ENCODE data around the gene MSH3.

Gene MSH3

GRCh38 chr5:80695666-80696065 is 41.2 kb downstream of the MSH3 start:
- no peak for DNase-seq (ENCODE audit: low read depth, low spot score)
- H3K4me1 ChIP-seq (ENCODE audit: insufficient read depth, insufficient read length): no peaks in the 10 kb centered on the region
- TF ChIP-seq YY1 (IDR thresholded peaks at IDR 0.05; ENCODE audit: insufficient read depth, insufficient read length) (no peak), SUZ12 (IDR thresholded peaks at IDR 0.05; ENCODE audit: extremely low read depth, insufficient read depth, insufficient read length) (no peak), ZNF274 (IDR thresholded peaks at IDR 0.05; ENCODE audit: low read depth, low read length) (no peak)
- H3K36me3 ChIP-seq (ENCODE audit: insufficient read depth, insufficient read length, low read length): no peaks in the 10 kb centered on the region
- no peaks in the 10 kb centered on the region for H3K27me3 ChIP-seq (ENCODE audit: insufficient read depth, insufficient read length)
- H3K9ac ChIP-seq (ENCODE audit: insufficient read length, low read depth): no peak overlapping the region
- no peak overlapping the region for H3K4me3 ChIP-seq (ENCODE audit: insufficient read length, low read depth)
- H3K9me3 ChIP-seq (ENCODE audit: insufficient read depth, low read length): no peaks in the 10 kb centered on the region

GRCh38 chr5:80696450-80696849 is 42.0 kb downstream of the MSH3 start:
- H3K4me3 ChIP-seq (ENCODE audit: insufficient read length, low read depth): no peak overlapping the region
- no peaks in the 10 kb centered on the region for H3K36me3 ChIP-seq (ENCODE audit: insufficient read depth, insufficient read length, low read length)
- no peak for DNase-seq (ENCODE audit: low read depth, low spot score)
- H3K27me3 ChIP-seq (ENCODE audit: insufficient read depth, insufficient read length): no peaks in the 10 kb centered on the region
- TF ChIP-seq YY1 (IDR thresholded peaks at IDR 0.05; ENCODE audit: insufficient read depth, insufficient read length) (no peak), SUZ12 (IDR thresholded peaks at IDR 0.05; ENCODE audit: extremely low read depth, insufficient read depth, insufficient read length) (no peak), ZNF274 (IDR thresholded peaks at IDR 0.05; ENCODE audit: low read depth, low read length) (no peak)
- H3K4me1 ChIP-seq (ENCODE audit: insufficient read depth, insufficient read length): no peaks in the 10 kb centered on the region
- no peak overlapping the region for H3K9ac ChIP-seq (ENCODE audit: insufficient read length, low read depth)
- no peaks in the 10 kb centered on the region for H3K9me3 ChIP-seq (ENCODE audit: insufficient read depth, low read length)

GRCh38 chr5:80697100-80697499 is 42.6 kb downstream of the MSH3 start:
- Histone ChIP-seq H3K27me3 (ENCODE audit: insufficient read depth, insufficient read length) (no peaks in the 10 kb centered on the region), H3K4me3 (ENCODE audit: insufficient read length, low read depth) (no peak overlapping the region), H3K9ac (ENCODE audit: insufficient read length, low read depth) (no peak overlapping the region), H3K36me3 (ENCODE audit: insufficient read depth, insufficient read length, low read length) (peaks cover 1% of the 10 kb centered on the region), H3K9me3 (ENCODE audit: insufficient read depth, low read length) (no peaks in the 10 kb centered on the region), H3K4me1 (ENCODE audit: insufficient read depth, insufficient read length) (no peaks in the 10 kb centered on the region)
- TF ChIP-seq ZNF274 (IDR thresholded peaks at IDR 0.05; ENCODE audit: low read depth, low read length) (no peak), SUZ12 (IDR thresholded peaks at IDR 0.05; ENCODE audit: extremely low read depth, insufficient read depth, insufficient read length) (no peak), YY1 (IDR thresholded peaks at IDR 0.05; ENCODE audit: insufficient read depth, insufficient read length) (no peak)
- DNase-seq (ENCODE audit: low read depth, low spot score): no peak

- Histone ChIP-seq H3K36me3 (ENCODE audit: insufficient read depth, insufficient read length, low read length) (peaks cover 4% of the 10 kb centered on the region), H3K4me3 (ENCODE audit: insufficient read length, low read depth) (no peak overlapping the region), H3K4me1 (ENCODE audit: insufficient read depth, insufficient read length) (no peaks in the 10 kb centered on the region), H3K27me3 (ENCODE audit: insufficient read depth, insufficient read length) (no peaks in the 10 kb centered on the region), H3K9ac (ENCODE audit: insufficient read length, low read depth) (no peak overlapping the region), H3K9me3 (ENCODE audit: insufficient read depth, low read length) (no peaks in the 10 kb centered on the region)
- TF ChIP-seq SUZ12 (IDR thresholded peaks at IDR 0.05; ENCODE audit: extremely low read depth, insufficient read depth, insufficient read length) (no peak), YY1 (IDR thresholded peaks at IDR 0.05; ENCODE audit: insufficient read depth, insufficient read length) (no peak), ZNF274 (IDR thresholded peaks at IDR 0.05; ENCODE audit: low read depth, low read length) (no peak)
- no peak for DNase-seq (ENCODE audit: low read depth, low spot score)
Measured at GRCh38 chr5:80698369-80698768, 43.9 kb downstream of the MSH3 start.

- no peak for TF ChIP-seq ZNF274 (IDR thresholded peaks at IDR 0.05; ENCODE audit: low read depth, low read length)
- TF ChIP-seq SUZ12 (IDR thresholded peaks at IDR 0.05; ENCODE audit: extremely low read depth, insufficient read depth, insufficient read length): no peak
- TF ChIP-seq YY1 (IDR thresholded peaks at IDR 0.05; ENCODE audit: insufficient read depth, insufficient read length): no peak
- no peaks in the 10 kb centered on the region for H3K4me1 ChIP-seq (ENCODE audit: insufficient read depth, insufficient read length)
- DNase-seq (ENCODE audit: low read depth, low spot score): no peak
- no peaks in the 10 kb centered on the region for H3K27me3 ChIP-seq (ENCODE audit: insufficient read depth, insufficient read length)
- H3K36me3 ChIP-seq (ENCODE audit: insufficient read depth, insufficient read length, low read length): peaks cover 4% of the 10 kb centered on the region
- H3K4me3 ChIP-seq (ENCODE audit: insufficient read length, low read depth): no peak overlapping the region
- H3K9me3 ChIP-seq (ENCODE audit: insufficient read depth, low read length): no peaks in the 10 kb centered on the region
- no peak overlapping the region for H3K9ac ChIP-seq (ENCODE audit: insufficient read length, low read depth)
Measured at GRCh38 chr5:80701597-80701996, 47.1 kb downstream of the MSH3 start.

GRCh38 chr5:80703291-80703690 is 48.8 kb downstream of the MSH3 start:
- peaks cover 4% of the 10 kb centered on the region for H3K36me3 ChIP-seq (ENCODE audit: insufficient read depth, insufficient read length, low read length)
- no peaks in the 10 kb centered on the region for H3K4me1 ChIP-seq (ENCODE audit: insufficient read depth, insufficient read length)
- H3K27me3 ChIP-seq (ENCODE audit: insufficient read depth, insufficient read length): no peaks in the 10 kb centered on the region
- H3K4me3 ChIP-seq (ENCODE audit: insufficient read length, low read depth): no peak overlapping the region
- TF ChIP-seq YY1 (IDR thresholded peaks at IDR 0.05; ENCODE audit: insufficient read depth, insufficient read length): no peak
- TF ChIP-seq SUZ12 (IDR thresholded peaks at IDR 0.05; ENCODE audit: extremely low read depth, insufficient read depth, insufficient read length): no peak
- TF ChIP-seq ZNF274 (IDR thresholded peaks at IDR 0.05; ENCODE audit: low read depth, low read length): no peak
- H3K9ac ChIP-seq (ENCODE audit: insufficient read length, low read depth): no peak overlapping the region
- no peaks in the 10 kb centered on the region for H3K9me3 ChIP-seq (ENCODE audit: insufficient read depth, low read length)
- no peak for DNase-seq (ENCODE audit: low read depth, low spot score)

GRCh38 chr5:80703747-80704146 is 49.3 kb downstream of the MSH3 start:
- H3K9me3 ChIP-seq (ENCODE audit: insufficient read depth, low read length): no peaks in the 10 kb centered on the region
- peaks cover 4% of the 10 kb centered on the region for H3K36me3 ChIP-seq (ENCODE audit: insufficient read depth, insufficient read length, low read length)

More at GRCh38 chr5:80703747-80704146, 49.3 kb downstream of the MSH3 start:
- H3K4me1 ChIP-seq (ENCODE audit: insufficient read depth, insufficient read length): no peaks in the 10 kb centered on the region
- no peaks in the 10 kb centered on the region for H3K27me3 ChIP-seq (ENCODE audit: insufficient read depth, insufficient read length)
- no peak overlapping the region for H3K4me3 ChIP-seq (ENCODE audit: insufficient read length, low read depth)
- DNase-seq (ENCODE audit: low read depth, low spot score): no peak
- no peak overlapping the region for H3K9ac ChIP-seq (ENCODE audit: insufficient read length, low read depth)
- TF ChIP-seq SUZ12 (IDR thresholded peaks at IDR 0.05; ENCODE audit: extremely low read depth, insufficient read depth, insufficient read length) (no peak), YY1 (IDR thresholded peaks at IDR 0.05; ENCODE audit: insufficient read depth, insufficient read length) (no peak), ZNF274 (IDR thresholded peaks at IDR 0.05; ENCODE audit: low read depth, low read length) (no peak)
